Calu3 (cell line): ENCODE results near the gene CIT. TPM values are rescaled to one million over a fixed set of nuclear protein-coding genes. Genes with fewer than 3 reads are reported as not detected.

ENCODE experiments used
- BruUV-seq: library from RNA; stranded (reverse); fragments of 400-500 nt; replicated peaks from 2 replicates; lab custom pipeline; 2021; lab: Mats Ljungman, UMichigan
- CTCF ChIA-PET: fragments of 300-600 bp; sonication (Branson Sonifier 250); formaldehyde crosslinking; loops from one replicate; lab custom pipeline; 2022; ENCODE audit warnings: antibody characterized with exemption; lab: Charles Lee
- DNase-seq: peaks from one replicate; pipeline ENCODE4 v3.0.0; 2022
- H3K27ac Mint-ChIP-seq: one replicate; pipeline ENCODE4 v1.8.0; 2022; ENCODE audit warnings: mixed read lengths; ENCODE audit not compliant: unreplicated experiment
- H3K27me3 Mint-ChIP-seq: one replicate; pipeline ENCODE4 v1.8.0; 2022; ENCODE audit warnings: mixed read lengths; ENCODE audit not compliant: unreplicated experiment
- H3K36me3 Mint-ChIP-seq: one replicate; pipeline ENCODE4 v1.8.0; 2022; ENCODE audit warnings: mild to moderate bottlenecking, moderate library complexity, mixed read lengths; ENCODE audit not compliant: insufficient read depth, unreplicated experiment
- H3K4me1 Mint-ChIP-seq: one replicate; pipeline ENCODE4 v1.8.0; 2022; ENCODE audit warnings: mild to moderate bottlenecking, low read depth, mixed read lengths; ENCODE audit not compliant: unreplicated experiment
- H3K4me3 Mint-ChIP-seq: one replicate; pipeline ENCODE4 v1.8.0; 2022; ENCODE audit warnings: mild to moderate bottlenecking, low read depth, moderate library complexity, mixed read lengths; ENCODE audit not compliant: unreplicated experiment
- H3K9me3 Mint-ChIP-seq: one replicate; pipeline ENCODE4 v1.8.0; 2022; ENCODE audit warnings: low read depth, mixed read lengths; ENCODE audit not compliant: unreplicated experiment
- intact Hi-C: fragments of 100-400 bp; cut with micrococcal nuclease; formaldehyde crosslinking; loops from one replicate; pipeline ENCODE4 v1.10.0; 2022; ENCODE audit not compliant: unreplicated experiment
- total RNA-seq: library from RNA; stranded (reverse); gene quantifications from 2 replicates; pipeline ENCODE4 v1.2.3, GENCODE V29; 2022
- TF ChIP-seq, protein P1 (sequence below): fragments of 200-600 bp; IDR thresholded peaks from one replicate; pipeline ENCODE4 v1.8.0; 2022; ENCODE audit warnings: antibody characterized with exemption; ENCODE audit not compliant: unreplicated experiment

Gene CIT
- total RNA-seq, 1 experiment from 2014 or later: 82.3 TPM

GRCh38 chr12:119784673-119785072 lies 92.4 kb downstream of the CIT start:
- H3K27ac Mint-ChIP-seq: no peak overlapping the region
- H3K36me3 Mint-ChIP-seq: no peaks in the 10 kb centered on the region
- H3K27me3 Mint-ChIP-seq: no peaks in the 10 kb centered on the region
- CTCF ChIA-PET: no interaction called here
- TF ChIP-seq, protein P1, sequence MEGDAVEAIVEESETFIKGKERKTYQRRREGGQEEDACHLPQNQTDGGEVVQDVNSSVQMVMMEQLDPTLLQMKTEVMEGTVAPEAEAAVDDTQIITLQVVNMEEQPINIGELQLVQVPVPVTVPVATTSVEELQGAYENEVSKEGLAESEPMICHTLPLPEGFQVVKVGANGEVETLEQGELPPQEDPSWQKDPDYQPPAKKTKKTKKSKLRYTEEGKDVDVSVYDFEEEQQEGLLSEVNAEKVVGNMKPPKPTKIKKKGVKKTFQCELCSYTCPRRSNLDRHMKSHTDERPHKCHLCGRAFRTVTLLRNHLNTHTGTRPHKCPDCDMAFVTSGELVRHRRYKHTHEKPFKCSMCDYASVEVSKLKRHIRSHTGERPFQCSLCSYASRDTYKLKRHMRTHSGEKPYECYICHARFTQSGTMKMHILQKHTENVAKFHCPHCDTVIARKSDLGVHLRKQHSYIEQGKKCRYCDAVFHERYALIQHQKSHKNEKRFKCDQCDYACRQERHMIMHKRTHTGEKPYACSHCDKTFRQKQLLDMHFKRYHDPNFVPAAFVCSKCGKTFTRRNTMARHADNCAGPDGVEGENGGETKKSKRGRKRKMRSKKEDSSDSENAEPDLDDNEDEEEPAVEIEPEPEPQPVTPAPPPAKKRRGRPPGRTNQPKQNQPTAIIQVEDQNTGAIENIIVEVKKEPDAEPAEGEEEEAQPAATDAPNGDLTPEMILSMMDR: no peak
- H3K4me1 Mint-ChIP-seq: peaks cover 20% of the 10 kb centered on the region
- BruUV-seq: no TSS peak
- H3K9me3 Mint-ChIP-seq: no peaks in the 10 kb centered on the region
- no peak for DNase-seq
- intact Hi-C loops: no loop called here
- no peak overlapping the region for H3K4me3 Mint-ChIP-seq

DNA sequence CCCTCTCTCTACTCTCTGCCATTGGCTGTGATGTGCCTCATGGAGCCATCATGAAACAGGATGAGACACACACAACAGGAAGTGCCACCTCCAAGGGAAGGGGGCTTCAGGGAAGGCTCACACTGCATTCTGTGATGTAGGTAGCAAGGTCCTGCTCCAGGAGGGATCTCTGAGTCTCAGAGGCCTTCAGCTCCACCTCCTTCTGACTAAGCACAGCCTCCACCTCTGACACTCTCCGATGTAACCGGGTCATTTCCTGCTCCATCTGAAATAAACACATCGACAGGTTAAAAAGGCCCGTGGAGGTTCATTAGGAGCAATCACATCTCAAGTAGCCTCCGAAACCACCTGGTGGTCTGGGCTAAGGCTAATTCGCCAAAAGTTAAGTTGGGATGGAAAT lies 93.3 kb downstream of the CIT start:
- Mint-ChIP-seq H3K9me3 (no peaks in the 10 kb centered on the region), H3K4me3 (no peak overlapping the region), H3K27ac (no peak overlapping the region), H3K4me1 (peaks cover 17% of the 10 kb centered on the region), H3K27me3 (no peaks in the 10 kb centered on the region), H3K36me3 (no peaks in the 10 kb centered on the region)
- no TSS peak for BruUV-seq
- CTCF ChIA-PET: no interaction called here
- TF ChIP-seq, protein P1: no peak
- no peak for DNase-seq
- intact Hi-C loops: no loop called here

- no peaks in the 10 kb centered on the region for H3K27me3 Mint-ChIP-seq
- H3K4me3 Mint-ChIP-seq: no peak overlapping the region
- no peaks in the 10 kb centered on the region for H3K9me3 Mint-ChIP-seq
- intact Hi-C loops: loop anchor here (1.0 kb wide), 1 partner anchor 124 kb away; no protein-coding TSS in a partner anchor
- H3K27ac Mint-ChIP-seq: no peak overlapping the region
- no peaks in the 10 kb centered on the region for H3K36me3 Mint-ChIP-seq
- TF ChIP-seq, protein P1: no peak
- H3K4me1 Mint-ChIP-seq: peaks cover 14% of the 10 kb centered on the region
- no peak for DNase-seq
- CTCF ChIA-PET: interaction anchor here (1.3 kb wide), 1 partner anchor 71 kb away, joined by 3 read pairs; no protein-coding TSS in a partner anchor
- BruUV-seq: no TSS peak
These were observed 95.3 kb downstream of the CIT start for GRCh38 chr12:119781804-119782203.

- Mint-ChIP-seq H3K4me3 (peak overlapping the region; percentile 26), H3K36me3 (no peaks in the 10 kb centered on the region), H3K27me3 (no peaks in the 10 kb centered on the region), H3K4me1 (peaks cover 14% of the 10 kb centered on the region), H3K27ac (peak overlapping the region; percentile 15), H3K9me3 (no peaks in the 10 kb centered on the region)
- intact Hi-C loops: loop anchor here (1.0 kb wide), 2 partner anchors 111 to 123 kb away; no protein-coding TSS in a partner anchor
- BruUV-seq: no TSS peak
- DNase-seq: peak; percentile 71
- CTCF ChIA-PET: interaction anchor here (0.6 to 2.5 kb wide), 9 partner anchors 13 to 1317 kb away, joined by 3 to 20 read pairs (median 4); no protein-coding TSS in a partner anchor
- TF ChIP-seq, protein P1: peak; percentile 70
These were observed 96.2 kb downstream of the CIT start for GRCh38 chr12:119780786-119781434.
